A549 (cell line): ENCODE measurements around the gene CYP2C8. TPM values are rescaled to one million over a fixed set of nuclear protein-coding genes. Genes with fewer than 3 reads are reported as not detected.

Source experiments
- ATAC-seq, 2 experiments: fragments of 200-7000 bp in 1 of 2; fragments of >200 bp in 1 of 2; cut with Nextera tagmentation in 1 of 2; cut with Tn5 transposase in 1 of 2; 3 replicates each; pipeline versions ENCODE4 v1.8.0 to v1.9.1; 2018 to 2020; ENCODE audit warnings: mild to moderate bottlenecking in 1 of 2, moderate library complexity in 1 of 2
- CTCF ChIA-PET: fragments of 300-600 bp; sonication (Branson Sonifier 250); formaldehyde crosslinking; extraction: SDS; loops from one replicate; lab custom pipeline; 2021; ENCODE audit warnings: antibody characterized with exemption, inconsistent platforms; lab: Yijun Ruan, JAX
- POLR2A ChIA-PET: fragments of 350-600 bp; formaldehyde crosslinking; extraction: SDS; loops from one replicate; lab custom pipeline; 2021; ENCODE audit warnings: antibody characterized with exemption, inconsistent platforms; lab: Yijun Ruan, JAX
- DNase-seq, 2 experiments: peaks; one replicate each; pipeline versions ENCODE4 v3.0.0 to v3.0.0-alpha.2; 2011 to 2016; ENCODE audit warnings: low read depth in 1 of 2, low spot score in 1 of 2
- FAIRE-seq: peaks from 2 replicates; lab custom pipeline; 2011; peaks lifted over from hg19 to GRCh38; lab: Jason Lieb, UNC
- H3K27ac ChIP-seq, 2 experiments: fragments of >200 bp; sonication (Bioruptor Twin); formaldehyde crosslinking; 3 replicates each; pipeline ENCODE4 v1.5.1; 2016 to 2017
- H3K4me1 ChIP-seq: fragments of >200 bp; sonication (Bioruptor Twin); formaldehyde crosslinking; 3 replicates; pipeline ENCODE4 v1.6.1; 2016
- H3K4me2 ChIP-seq: fragments of >200 bp; sonication (Bioruptor Twin); formaldehyde crosslinking; 3 replicates; pipeline ENCODE4 v1.6.1; 2016
- H3K4me3 ChIP-seq: fragments of >200 bp; sonication (Bioruptor Twin); formaldehyde crosslinking; 3 replicates; pipeline ENCODE4 v1.5.1; 2016
- H3K9me3 ChIP-seq: fragments of >200 bp; sonication (Bioruptor Twin); formaldehyde crosslinking; 3 replicates; pipeline ENCODE4 v1.6.1; 2016
- CBX2 ChIP-seq: fragments of 200-600 bp; sonication (generic); IDR thresholded peaks from 2 replicates; pipeline ENCODE4 v1.6.1; 2016; ENCODE audit warnings: low read depth, mild to moderate bottlenecking, borderline replicate concordance
- ESRRA ChIP-seq: fragments of 150-350 bp; IDR thresholded peaks from 2 replicates; pipeline ENCODE4 v1.6.1; 2014; ENCODE audit warnings: mild to moderate bottlenecking, low read length, borderline replicate concordance
- FOSB ChIP-seq: fragments of 250-450 bp; sonication (Bioruptor Pico); IDR thresholded peaks from 2 replicates; pipeline ENCODE4 v1.5.0; 2020; ENCODE audit warnings: mild to moderate bottlenecking, moderate library complexity
- FOXS1 ChIP-seq: fragments of 250-450 bp; sonication (Bioruptor Pico); IDR thresholded peaks from 2 replicates; pipeline ENCODE4 v1.5.0; 2020; ENCODE audit warnings: mild to moderate bottlenecking, moderate library complexity
- HOXB13 ChIP-seq: fragments of 250-450 bp; sonication (Bioruptor Pico); IDR thresholded peaks from 2 replicates; pipeline ENCODE4 v1.5.0; 2020; ENCODE audit warnings: low read depth, mild to moderate bottlenecking, moderate library complexity
- HOXB5 ChIP-seq: fragments of 250-450 bp; sonication (Bioruptor Pico); IDR thresholded peaks from 2 replicates; pipeline ENCODE4 v1.5.0; 2020; ENCODE audit warnings: mild to moderate bottlenecking, moderate library complexity
- JUN ChIP-seq, 2 experiments: fragments of >200 bp; sonication (Bioruptor Twin); formaldehyde crosslinking; IDR thresholded peaks; 2 replicates in 1 of 2; 3 replicates in 1 of 2; pipeline ENCODE4 v1.6.1; 2016 to 2017
- JUNB ChIP-seq: fragments of >200 bp; sonication (Bioruptor Twin); formaldehyde crosslinking; IDR thresholded peaks from 2 replicates; pipeline ENCODE4 v1.6.1; 2016
- KDM1A ChIP-seq: fragments of 200-600 bp; sonication (generic); IDR thresholded peaks from 2 replicates; pipeline ENCODE4 v1.6.1; 2016; ENCODE audit warnings: low read depth, mild to moderate bottlenecking
- KDM5A ChIP-seq: fragments of 200-600 bp; sonication (generic); IDR thresholded peaks from 2 replicates; pipeline ENCODE4 v1.6.1; 2016; ENCODE audit warnings: antibody characterized with exemption, mild to moderate bottlenecking
- MAFK ChIP-seq: fragments of 450-650 bp; IDR thresholded peaks from 2 replicates; pipeline ENCODE4 v1.6.1; 2014; ENCODE audit not compliant: partially characterized antibody
- MYC ChIP-seq: IDR thresholded peaks from 2 replicates; pipeline ENCODE4 v1.6.1; 2012; ENCODE audit warnings: mild to moderate bottlenecking, inconsistent platforms, low read length, improper control_type of control experiment, borderline replicate concordance
- NFE2L2 ChIP-seq: fragments of 150-350 bp; conservative IDR thresholded peaks from 2 replicates; pipeline ENCODE4 v1.6.1; 2014; ENCODE audit warnings: low read length
- NPAS2 ChIP-seq: fragments of 250-450 bp; sonication (Bioruptor Pico); IDR thresholded peaks from 2 replicates; pipeline ENCODE4 v1.8.0; 2022; ENCODE audit warnings: mild to moderate bottlenecking, moderate library complexity, borderline replicate concordance
- NR3C1 ChIP-seq: fragments of >200 bp; sonication (Bioruptor Twin); formaldehyde crosslinking; IDR thresholded peaks from 3 replicates; pipeline ENCODE4 v1.6.1; 2017
- POLR2A ChIP-seq: IDR thresholded peaks from 2 replicates; pipeline ENCODE4 v1.6.1; 2012; ENCODE audit warnings: mild to moderate bottlenecking, low read length
- RARB ChIP-seq: fragments of 250-450 bp; sonication (Bioruptor Pico); IDR thresholded peaks from 2 replicates; pipeline ENCODE4 v1.8.0; 2021; ENCODE audit warnings: mild to moderate bottlenecking, moderate library complexity
- RCOR1 ChIP-seq: fragments of 150-350 bp; IDR thresholded peaks from 2 replicates; pipeline ENCODE4 v1.6.1; 2014; ENCODE audit warnings: antibody characterized with exemption, low read length, low read depth
- RFX5 ChIP-seq: fragments of 450-650 bp; IDR thresholded peaks from 2 replicates; pipeline ENCODE4 v1.7.1; 2014; ENCODE audit warnings: antibody characterized with exemption, mild to moderate bottlenecking, moderate library complexity
- SMC3 ChIP-seq: fragments of >200 bp; sonication (Bioruptor Twin); formaldehyde crosslinking; IDR thresholded peaks from 3 replicates; pipeline ENCODE4 v1.6.1; 2018; ENCODE audit warnings: inconsistent platforms
- SREBF2 ChIP-seq: fragments of 450-650 bp; IDR thresholded peaks from 2 replicates; pipeline ENCODE4 v1.6.1; 2014; ENCODE audit warnings: mild to moderate bottlenecking, moderate library complexity
- TP53 ChIP-seq: fragments of 250-450 bp; sonication (Bioruptor Pico); IDR thresholded peaks from 2 replicates; pipeline ENCODE4 v1.5.0; 2021; ENCODE audit warnings: mild to moderate bottlenecking, moderate library complexity
- ZNF302 ChIP-seq: fragments of 250-450 bp; sonication (Bioruptor Pico); IDR thresholded peaks from 2 replicates; pipeline ENCODE4 v1.9.0; 2021; ENCODE audit warnings: inconsistent platforms, mild to moderate bottlenecking, moderate library complexity
- WGBS: methylation state at CpG from one replicate; pipeline ENCODE4 v1.1.6; 2017; ENCODE audit errors: missing lambda C conversion rate; 5-methylcytosine and 5-hydroxymethylcytosine counted together
- polyA plus RNA-seq, 4 experiments: library from polyadenylated mRNA; depleted of rRNA in 3 of 4; stranded (reverse); fragments of >200 nt; fragmentation: RNase III in 1 of 4; extraction: RNeasy Plus Mini Kit Qiagen cat#74134 plus additional on column Dnase treatment in 1 of 4; gene quantifications; 2 replicates in 3 of 4; 3 replicates in 1 of 4; pipeline ENCODE4 v1.2.3, GENCODE V29; 2011 to 2017
- TF ChIP-seq, protein P1 (sequence below): IDR thresholded peaks from 2 replicates; pipeline ENCODE4 v1.6.1; 2012
- TF ChIP-seq, protein P2 (sequence below): fragments of >200 bp; sonication (Bioruptor Twin); formaldehyde crosslinking; IDR thresholded peaks from 3 replicates; pipeline ENCODE4 v1.6.1; 2016
- TF ChIP-seq, protein P3 (sequence below): fragments of 250-450 bp; sonication (Bioruptor Pico); IDR thresholded peaks from 2 replicates; pipeline ENCODE4 v1.5.0; 2020; ENCODE audit warnings: low read depth, mild to moderate bottlenecking, moderate library complexity

CYP2C8 gene
- polyA plus RNA-seq, 2 of the 4 experiments (the other 2 are of a cell fraction): 0.10 TPM; not detected in 1

DNA sequence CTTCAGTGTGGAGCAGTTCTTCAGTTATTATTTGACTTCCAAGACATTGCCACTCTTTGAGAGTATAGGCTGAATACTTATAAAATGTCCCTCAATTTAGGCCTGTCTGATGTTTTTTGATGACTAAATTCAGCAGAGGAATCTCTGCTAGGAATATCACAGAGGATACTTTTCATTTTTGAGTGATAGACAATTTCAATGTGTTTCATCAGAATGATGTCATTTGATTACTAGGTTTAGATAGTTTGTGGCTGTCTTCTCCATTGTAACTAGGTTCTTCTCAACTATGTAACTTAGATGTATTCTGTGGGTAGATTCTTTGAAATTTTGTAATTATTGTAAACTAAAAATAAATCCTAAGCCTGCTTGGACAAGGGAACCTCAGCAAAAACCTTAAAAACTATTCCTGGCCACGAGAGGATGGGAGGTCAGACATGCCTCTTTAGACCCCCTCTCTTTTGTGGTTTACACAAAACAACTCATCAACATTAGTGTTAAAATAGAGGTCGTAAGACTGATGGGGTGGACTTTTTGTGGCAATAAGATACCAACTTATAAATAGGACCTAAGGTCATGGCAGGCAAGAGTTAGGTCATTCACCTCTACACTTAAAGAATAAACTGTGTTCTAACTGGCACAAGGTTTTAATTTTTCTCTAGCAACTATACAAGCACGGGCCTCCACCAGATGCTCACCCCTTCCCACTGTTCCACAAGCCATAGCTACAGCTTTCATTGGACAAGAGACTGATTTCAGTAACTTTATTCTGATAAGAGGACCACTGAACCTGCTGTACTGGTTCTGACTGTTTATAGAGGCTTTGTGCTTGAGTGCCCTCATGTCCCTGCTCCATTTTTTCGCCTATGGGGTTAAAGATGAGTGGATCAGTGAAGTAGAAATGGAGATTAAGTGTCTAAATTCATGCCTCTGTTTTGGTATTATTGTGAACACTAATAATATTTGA, 33.7 kb downstream of the CYP2C8 start:
- ATAC-seq (no peak), DNase-seq (no peak), FAIRE-seq (no peak)
- Histone ChIP-seq H3K4me1 (no peaks in the 10 kb centered on the region; the same call in 2 of the 3 replicates), H3K27ac (peak overlapping the region; percentile 24 to 44; a peak in 2 of 6 replicates), H3K4me2 (no peak overlapping the region; the same call in 2 of the 3 replicates), H3K9me3 (no peaks in the 10 kb centered on the region), H3K4me3 (no peak overlapping the region)
- WGBS: 12% methylated on average over 4 of the region's 4 CpGs
- POLR2A ChIA-PET: no interaction called here
- CTCF ChIA-PET: no interaction called here
- TF ChIP-seq NFE2L2: no peak
- TF ChIP-seq MYC: no peak

DNA sequence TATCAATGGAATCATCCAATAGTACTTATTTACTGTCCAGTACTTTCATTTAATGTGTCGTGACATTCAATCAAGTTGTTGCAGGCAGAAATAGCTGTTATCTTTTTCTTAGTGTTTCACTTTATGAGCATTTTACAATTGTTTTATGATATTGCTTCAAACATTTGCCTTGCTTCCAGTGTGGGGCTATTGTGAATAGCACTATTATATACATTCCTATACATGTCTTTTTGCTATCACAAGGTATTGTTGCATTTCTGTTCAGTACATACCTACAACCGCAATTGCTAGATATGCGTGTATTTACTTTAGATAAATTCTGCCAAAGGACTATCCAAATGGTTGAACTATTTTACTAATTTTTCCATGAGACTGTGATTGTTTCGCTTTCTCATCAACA, 34.9 kb downstream of the CYP2C8 start:
- H3K27ac ChIP-seq: no peak overlapping the region
- WGBS: 81% methylated on average over 4 of the region's 4 CpGs
- no peak for DNase-seq
- no peak for TF ChIP-seq RCOR1
- TF ChIP-seq, protein P1, sequence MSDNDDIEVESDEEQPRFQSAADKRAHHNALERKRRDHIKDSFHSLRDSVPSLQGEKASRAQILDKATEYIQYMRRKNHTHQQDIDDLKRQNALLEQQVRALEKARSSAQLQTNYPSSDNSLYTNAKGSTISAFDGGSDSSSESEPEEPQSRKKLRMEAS: no peak
- TF ChIP-seq CBX2: no peak
- no peak for TF ChIP-seq FOXS1
- TF ChIP-seq JUN (IDR thresholded peaks at IDR 0.05): no peak
- TF ChIP-seq NPAS2 (CRISPR knock-in tag): no peak
- TF ChIP-seq HOXB13: no peak
- no peak for TF ChIP-seq POLR2A
- TF ChIP-seq SREBF2: no peak
- TF ChIP-seq ESRRA: no peak
- TF ChIP-seq HOXB5 (CRISPR knock-in tag): no peak
- TF ChIP-seq, protein P2, sequence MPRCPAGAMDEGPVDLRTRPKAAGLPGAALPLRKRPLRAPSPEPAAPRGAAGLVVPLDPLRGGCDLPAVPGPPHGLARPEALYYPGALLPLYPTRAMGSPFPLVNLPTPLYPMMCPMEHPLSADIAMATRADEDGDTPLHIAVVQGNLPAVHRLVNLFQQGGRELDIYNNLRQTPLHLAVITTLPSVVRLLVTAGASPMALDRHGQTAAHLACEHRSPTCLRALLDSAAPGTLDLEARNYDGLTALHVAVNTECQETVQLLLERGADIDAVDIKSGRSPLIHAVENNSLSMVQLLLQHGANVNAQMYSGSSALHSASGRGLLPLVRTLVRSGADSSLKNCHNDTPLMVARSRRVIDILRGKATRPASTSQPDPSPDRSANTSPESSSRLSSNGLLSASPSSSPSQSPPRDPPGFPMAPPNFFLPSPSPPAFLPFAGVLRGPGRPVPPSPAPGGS: no peak
- TF ChIP-seq, all 56 proteins: peak for 0
- Histone ChIP-seq H3K4me2 (no peak overlapping the region), H3K4me1 (no peaks in the 10 kb centered on the region; the same call in 2 of the 3 replicates), H3K4me3 (no peak overlapping the region), H3K9me3 (no peaks in the 10 kb centered on the region)
- ChIA-PET CTCF (no interaction called here), POLR2A (no interaction called here)
- ATAC-seq (no peak), FAIRE-seq (no peak)

DNA sequence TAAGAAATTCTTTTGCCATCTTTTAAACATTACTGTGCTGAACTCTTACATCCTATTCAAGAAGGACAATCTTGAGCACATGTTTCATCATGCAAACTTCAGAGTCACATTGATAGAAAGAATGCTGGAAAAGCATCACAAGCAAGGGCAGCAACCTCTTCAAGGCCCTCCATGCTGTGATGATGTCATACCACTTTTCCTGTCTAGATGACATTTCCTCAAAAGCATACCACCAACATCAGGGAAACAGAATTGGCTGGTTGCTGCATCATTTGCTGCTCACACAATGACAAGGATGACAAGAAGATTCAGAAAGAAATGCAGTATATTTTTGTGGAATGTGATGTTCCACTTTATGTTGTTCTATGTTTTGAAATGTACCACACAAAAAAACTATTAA, 37.6 kb downstream of the CYP2C8 start:
- FAIRE-seq (no peak), DNase-seq (no peak), ATAC-seq (no peak)
- H3K4me3 ChIP-seq: no peak overlapping the region
- no peaks in the 10 kb centered on the region; the same call in 2 of the 3 replicates for H3K4me1 ChIP-seq
- ChIA-PET POLR2A (no interaction called here), CTCF (no interaction called here)
- H3K4me2 ChIP-seq: no peak overlapping the region
- H3K9me3 ChIP-seq: no peaks in the 10 kb centered on the region
- no peak overlapping the region for H3K27ac ChIP-seq
- no peak for TF ChIP-seq SREBF2
- TF ChIP-seq RARB: no peak
- TF ChIP-seq, protein P3, sequence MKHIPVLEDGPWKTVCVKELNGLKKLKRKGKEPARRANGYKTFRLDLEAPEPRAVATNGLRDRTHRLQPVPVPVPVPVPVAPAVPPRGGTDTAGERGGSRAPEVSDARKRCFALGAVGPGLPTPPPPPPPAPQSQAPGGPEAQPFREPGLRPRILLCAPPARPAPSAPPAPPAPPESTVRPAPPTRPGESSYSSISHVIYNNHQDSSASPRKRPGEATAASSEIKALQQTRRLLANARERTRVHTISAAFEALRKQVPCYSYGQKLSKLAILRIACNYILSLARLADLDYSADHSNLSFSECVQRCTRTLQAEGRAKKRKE: no peak
- no peak for TF ChIP-seq JUNB
- no peak for TF ChIP-seq ZNF302 (CRISPR knock-in tag)
- TF ChIP-seq NR3C1: no peak
- no peak for TF ChIP-seq MYC
- TF ChIP-seq MAFK: no peak
- no peak for TF ChIP-seq KDM1A
- TF ChIP-seq RFX5: no peak
- no peak for TF ChIP-seq TP53
- TF ChIP-seq SMC3: no peak
- TF ChIP-seq FOSB (CRISPR knock-in tag): no peak
- TF ChIP-seq KDM5A: no peak
- no peak for TF ChIP-seq ESRRA
